H1 (cell line): ENCODE results near the gene PIGS. TPM values are rescaled to one million over a fixed set of nuclear protein-coding genes. Genes with fewer than 3 reads are reported as not detected.

Experiments
- ASH2L ChIP-seq: fragments of 200-600, 300-600 bp; sonication (generic); IDR thresholded peaks from one replicate; pipeline ENCODE4 v1.7.1; 2017; ENCODE audit warnings: low read length
- TAF7 ChIP-seq: optimal IDR thresholded peaks from 2 replicates; pipeline ENCODE3; 2011; ENCODE audit warnings: low read depth, mild to moderate bottlenecking, inconsistent platforms, low read length, moderate library complexity, borderline replicate concordance
- polyA plus RNA-seq, 7 experiments: library from polyadenylated mRNA; depleted of rRNA in 3 of 7; stranded (reverse) in 5 of 7; unstranded in 2 of 7; fragments of >200 nt in 5 of 7; fragments of 200-250 nt in 2 of 7; gene quantifications; 1 replicate in 5 of 7; 2 replicates in 1 of 7; 4 replicates in 1 of 7; pipeline versions ENCODE4 v1.2.1 to v1.2.3, GENCODE V29; 2011 to 2013; ENCODE audit warnings: missing spikeins in 2 of 7, mixed read lengths in 2 of 7
- total RNA-seq: library from RNA; stranded (reverse); fragmentation: NEBNext Ultra II Directional; extraction: Animal tissue kit (Norgen Biotek cat#: 25700); gene quantifications from 2 replicates; pipeline ENCODE4 v1.2.1, GENCODE V29; 2021
- TF ChIP-seq, protein P1 (sequence below): IDR thresholded peaks from 2 replicates; pipeline ENCODE4 v1.6.1; 2011; ENCODE audit warnings: low read length, improper control_type of control experiment

Gene PIGS
- total and polyA plus RNA-seq, 2 of the 8 experiments (the other 6 are each of a cell fraction or from before 2014, with no cell fraction given), result 44.3 to 50.6 TPM

DNA sequence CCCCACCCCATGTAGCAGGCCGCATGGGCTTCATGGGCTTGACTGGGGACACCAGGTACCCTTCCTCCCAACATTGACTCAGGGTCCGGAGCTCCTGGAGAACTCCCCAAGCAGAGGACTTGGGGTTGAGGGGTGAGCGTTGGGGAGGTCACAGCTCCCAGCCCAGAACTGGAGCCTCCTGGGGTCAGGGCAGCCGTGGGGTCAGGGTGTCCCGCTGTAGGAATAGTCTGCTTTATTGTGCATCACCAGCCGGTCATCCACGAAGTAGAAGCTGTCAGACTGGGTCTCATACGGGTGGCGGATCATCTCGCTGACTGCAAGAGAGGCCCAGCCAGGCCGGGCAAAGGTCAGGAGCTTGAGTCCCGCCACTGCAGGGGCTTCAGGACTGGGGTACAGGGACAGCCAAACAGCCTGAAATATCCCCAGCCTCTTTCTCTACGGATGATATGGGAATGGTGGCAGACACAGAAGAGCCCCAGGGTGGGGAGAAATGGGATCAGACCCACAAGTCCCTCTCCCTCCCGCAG is 24.2 kb downstream of the PIGS start (continued):
- no peak for TF ChIP-seq TAF7
- TF ChIP-seq, protein P1, sequence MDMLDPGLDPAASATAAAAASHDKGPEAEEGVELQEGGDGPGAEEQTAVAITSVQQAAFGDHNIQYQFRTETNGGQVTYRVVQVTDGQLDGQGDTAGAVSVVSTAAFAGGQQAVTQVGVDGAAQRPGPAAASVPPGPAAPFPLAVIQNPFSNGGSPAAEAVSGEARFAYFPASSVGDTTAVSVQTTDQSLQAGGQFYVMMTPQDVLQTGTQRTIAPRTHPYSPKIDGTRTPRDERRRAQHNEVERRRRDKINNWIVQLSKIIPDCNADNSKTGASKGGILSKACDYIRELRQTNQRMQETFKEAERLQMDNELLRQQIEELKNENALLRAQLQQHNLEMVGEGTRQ, result no peak
- TF ChIP-seq ASH2L, result no peak
